A673 (cell line): ENCODE measurements around the gene ADPRH. TPM values are rescaled to one million over a fixed set of nuclear protein-coding genes. Genes with fewer than 3 reads are reported as not detected.

Source experiments
- BruUV-seq: library from RNA; stranded (reverse); fragments of 400-500 nt; replicated peaks from 2 replicates; lab custom pipeline; 2021; lab: Mats Ljungman, UMichigan
- CTCF ChIA-PET: fragments of 300-600 bp; sonication (Branson Sonifier 250); formaldehyde crosslinking; loops from one replicate; lab custom pipeline; 2022; ENCODE audit warnings: antibody characterized with exemption; lab: Charles Lee
- POLR2A ChIA-PET: fragments of 300-600 bp; sonication (Branson Sonifier 250); formaldehyde crosslinking; loops from one replicate; lab custom pipeline; 2022; ENCODE audit warnings: antibody characterized with exemption; ENCODE audit not compliant: low non-redundant PET; lab: Charles Lee
- DNase-seq: peaks from one replicate; pipeline ENCODE4 v3.0.0-alpha.2; 2015; ENCODE audit warnings: low spot score
- H3K27ac ChIP-seq: fragments of 200-600 bp; sonication (generic); 2 replicates; pipeline ENCODE4 v1.5.1; 2016; ENCODE audit warnings: mixed run types, low read depth, mild to moderate bottlenecking, mixed read lengths, antibody characterized with exemption, low read length; ENCODE audit not compliant: poor library complexity, severe bottlenecking
- H3K27me3 ChIP-seq: fragments of 200-600 bp; sonication (generic); replicated peaks from 2 replicates; pipeline ENCODE4 v1.6.1; 2017; ENCODE audit warnings: mixed run types, low read depth, mild to moderate bottlenecking, mixed read lengths, antibody characterized with exemption, low read length; ENCODE audit not compliant: insufficient read depth, poor library complexity
- H3K36me3 ChIP-seq: fragments of 200-600 bp; sonication (generic); 2 replicates; pipeline ENCODE4 v1.6.1; 2016; ENCODE audit warnings: mixed run types, mild to moderate bottlenecking, mixed read lengths, antibody characterized with exemption, low read length; ENCODE audit not compliant: insufficient read depth, poor library complexity, severe bottlenecking
- H3K4me1 ChIP-seq: fragments of 200-600 bp; sonication (generic); 2 replicates; pipeline ENCODE4 v1.6.1; 2017; ENCODE audit warnings: mixed run types, mild to moderate bottlenecking, mixed read lengths, antibody characterized with exemption, low read length; ENCODE audit not compliant: insufficient read depth, poor library complexity, severe bottlenecking
- H3K4me3 ChIP-seq: fragments of 200-600 bp; sonication (generic); 2 replicates; pipeline ENCODE4 v1.5.1; 2016; ENCODE audit warnings: low read depth, mixed run types, mild to moderate bottlenecking, mixed read lengths, low read length; ENCODE audit not compliant: poor library complexity, severe bottlenecking
- H3K9me3 ChIP-seq: fragments of 200-600 bp; sonication (generic); 2 replicates; pipeline ENCODE4 v1.6.1; 2016; ENCODE audit warnings: mixed run types, low read depth, mild to moderate bottlenecking, mixed read lengths, antibody characterized with exemption, low read length; ENCODE audit not compliant: poor library complexity, severe bottlenecking
- CTCF ChIP-seq: fragments of 300-800, 200-600 bp; sonication (generic); conservative IDR thresholded peaks from 2 replicates; pipeline ENCODE4 v1.5.1; 2017; ENCODE audit warnings: low read depth, mild to moderate bottlenecking, antibody characterized with exemption, low read length, moderate library complexity, mixed read lengths
- EZH2 ChIP-seq: fragments of 200-600 bp; sonication (generic); IDR thresholded peaks from 2 replicates; pipeline ENCODE4 v1.6.1; 2017; ENCODE audit warnings: borderline replicate concordance, low read depth, mild to moderate bottlenecking, mixed read lengths, antibody characterized with exemption, low read length; ENCODE audit not compliant: poor library complexity, severe bottlenecking
- intact Hi-C: fragments of 100-400 bp; cut with micrococcal nuclease; formaldehyde crosslinking; loops from one replicate; pipeline ENCODE4 v1.10.0; 2022; ENCODE audit not compliant: unreplicated experiment
- total RNA-seq: library from RNA; stranded (reverse); gene quantifications from 2 replicates; pipeline ENCODE4 v1.2.3, GENCODE V29; 2021

The ADPRH gene
- total RNA-seq, 1 experiment from 2014 or later, result 0.37 TPM

- H3K36me3 ChIP-seq, result no peaks in the 10 kb centered on the region
- ChIA-PET CTCF (no interaction called here), POLR2A (no interaction called here)
- intact Hi-C loops, result no loop called here
- no peaks in the 10 kb centered on the region for H3K9me3 ChIP-seq
- H3K27me3 ChIP-seq, result no peaks in the 10 kb centered on the region
- no peaks in the 10 kb centered on the region for H3K4me1 ChIP-seq
- TF ChIP-seq EZH2 (no peak), CTCF (no peak)
- H3K27ac ChIP-seq, result no peak overlapping the region
- no peak overlapping the region for H3K4me3 ChIP-seq
- DNase-seq, result no peak
- no TSS peak for BruUV-seq
These were observed 48.1 kb upstream of the ADPRH start for GRCh38 chr3:119531151-119531550.

- CTCF ChIA-PET, result no interaction called here
- H3K36me3 ChIP-seq, result no peaks in the 10 kb centered on the region
- H3K4me1 ChIP-seq, result no peaks in the 10 kb centered on the region
- TF ChIP-seq EZH2 (no peak), CTCF (no peak)
- intact Hi-C loops, result no loop called here
- no peak overlapping the region for H3K4me3 ChIP-seq
- H3K27me3 ChIP-seq, result no peaks in the 10 kb centered on the region
- H3K27ac ChIP-seq, result no peak overlapping the region
- POLR2A ChIA-PET, result no interaction called here
- no peaks in the 10 kb centered on the region for H3K9me3 ChIP-seq
- no peak for DNase-seq
- no TSS peak for BruUV-seq
These were observed 45.0 kb upstream of the ADPRH start for GRCh38 chr3:119534296-119534695.

- no peaks in the 10 kb centered on the region for H3K27me3 ChIP-seq
- no peaks in the 10 kb centered on the region for H3K4me1 ChIP-seq
- H3K36me3 ChIP-seq, result no peaks in the 10 kb centered on the region
- H3K27ac ChIP-seq, result no peak overlapping the region
- POLR2A ChIA-PET, result no interaction called here
- intact Hi-C loops, result no loop called here
- no peak for DNase-seq
- TF ChIP-seq CTCF (no peak), EZH2 (no peak)
- no peaks in the 10 kb centered on the region for H3K9me3 ChIP-seq
- CTCF ChIA-PET, result no interaction called here
- no TSS peak for BruUV-seq
- H3K4me3 ChIP-seq, result no peak overlapping the region
These were observed 42.5 kb upstream of the ADPRH start for GRCh38 chr3:119536757-119537156.
